Liver (tissue), 9 donors: ENCODE results near the gene HIVEP2. TPM values are rescaled to one million over a fixed set of nuclear protein-coding genes. Genes with fewer than 3 reads are reported as not detected.

Experiments used
- DNase-seq: peaks from one replicate; pipeline ENCODE4 v3.0.0-alpha.2; 2017; ENCODE audit warnings: low spot score
- H3K27ac ChIP-seq, 2 donors: one replicate each; pipeline ENCODE4 v1.7.0; 2013; ENCODE audit warnings: inconsistent platforms in 2 of 2, low read length in 2 of 2, control low read depth in 1 of 2, low read depth in 1 of 2, mild to moderate bottlenecking in 1 of 2
- H3K27me3 ChIP-seq, 4 donors: one replicate each; pipeline versions ENCODE4 v1.6.1 to v1.7.0; 2013; ENCODE audit warnings: low read length in 3 of 4, inconsistent platforms in 1 of 4, mild to moderate bottlenecking in 1 of 4, moderate library complexity in 1 of 4; ENCODE audit not compliant: control insufficient read depth in 4 of 4, insufficient read depth in 4 of 4
- H3K36me3 ChIP-seq, 4 donors: one replicate each; pipeline versions ENCODE4 v1.6.1 to v1.7.0; 2013; ENCODE audit warnings: low read length in 3 of 4, mild to moderate bottlenecking in 3 of 4, low read depth in 1 of 4, moderate library complexity in 1 of 4; ENCODE audit not compliant: control insufficient read depth in 4 of 4, insufficient read depth in 3 of 4
- H3K4me1 ChIP-seq, 4 donors: one replicate each; pipeline versions ENCODE4 v1.6.1 to v1.7.0; 2013; ENCODE audit warnings: low read length in 3 of 4, mild to moderate bottlenecking in 3 of 4, moderate library complexity in 1 of 4; ENCODE audit not compliant: control insufficient read depth in 4 of 4, insufficient read depth in 4 of 4
- H3K4me3 ChIP-seq, 3 donors: one replicate each; pipeline versions ENCODE4 v1.6.1 to v1.7.0; 2013; ENCODE audit warnings: low read length in 3 of 3, control low read depth in 1 of 3, low read depth in 1 of 3, mild to moderate bottlenecking in 1 of 3
- H3K9ac ChIP-seq, 2 donors: one replicate each; pipeline ENCODE4 v1.7.0; 2013; ENCODE audit warnings: low read length in 2 of 2, mild to moderate bottlenecking in 2 of 2, moderate library complexity in 2 of 2, control low read depth in 1 of 2, low read depth in 1 of 2
- H3K9me3 ChIP-seq, 4 donors: one replicate each; pipeline versions ENCODE4 v1.6.1 to v1.7.0; 2013; ENCODE audit warnings: low read length in 3 of 4; ENCODE audit not compliant: control insufficient read depth in 4 of 4
- ATF3 ChIP-seq: IDR thresholded peaks from 2 replicates; pipeline ENCODE4 v1.6.1; 2016; ENCODE audit warnings: antibody characterized with exemption
- EGR1 ChIP-seq, 2 donors: IDR thresholded peaks; 2 replicates each; pipeline ENCODE4 v1.6.1; 2016 to 2018; ENCODE audit warnings: antibody characterized with exemption in 2 of 2, low read depth in 2 of 2
- FOXA1 ChIP-seq: IDR thresholded peaks from 2 replicates; pipeline ENCODE4 v1.6.1; 2016; ENCODE audit warnings: antibody characterized with exemption
- FOXA2 ChIP-seq: IDR thresholded peaks from 2 replicates; pipeline ENCODE4 v1.6.1; 2016; ENCODE audit warnings: antibody characterized with exemption
- GABPA ChIP-seq, 2 donors: IDR thresholded peaks in 1 of 2; conservative IDR thresholded peaks in 1 of 2; 2 replicates each; pipeline ENCODE4 v1.6.1; 2016; ENCODE audit warnings: antibody characterized with exemption in 2 of 2, mild to moderate bottlenecking in 1 of 2, moderate library complexity in 1 of 2
- HNF4A ChIP-seq, 2 donors: conservative IDR thresholded peaks; 2 replicates each; pipeline ENCODE4 v1.6.1; 2016; ENCODE audit warnings: antibody characterized with exemption in 2 of 2, mild to moderate bottlenecking in 2 of 2
- HNF4G ChIP-seq: IDR thresholded peaks from 2 replicates; pipeline ENCODE4 v1.6.1; 2016; ENCODE audit warnings: antibody characterized with exemption
- JUND ChIP-seq, 2 donors: IDR thresholded peaks; 2 replicates each; pipeline ENCODE4 v1.6.1; 2016; ENCODE audit warnings: antibody characterized with exemption in 2 of 2
- NR2F2 ChIP-seq: IDR thresholded peaks from 2 replicates; pipeline ENCODE4 v1.6.1; 2016; ENCODE audit warnings: antibody characterized with exemption
- RAD21 ChIP-seq, 2 donors: IDR thresholded peaks; 2 replicates each; pipeline ENCODE4 v1.6.1; 2016; ENCODE audit warnings: antibody characterized with exemption in 2 of 2, mild to moderate bottlenecking in 2 of 2
- SP1 ChIP-seq: IDR thresholded peaks from 2 replicates; pipeline ENCODE4 v1.6.1; 2018; ENCODE audit warnings: antibody characterized with exemption, mild to moderate bottlenecking
- WGBS: extraction: QIAGEN DNeasy Blood & Tissue Kit; methylation state at CpG from one replicate; pipeline ENCODE4 v1.1.7; 2013; 5-methylcytosine and 5-hydroxymethylcytosine counted together
- polyA plus RNA-seq, 2 donors: library from polyadenylated mRNA; stranded (reverse) in 1 of 2; unstranded in 1 of 2; fragments of 200-250 nt in 1 of 2; fragments of >200 nt in 1 of 2; fragmentation: Nextera tagmentation in 1 of 2; extraction: Ambion mirVana in 1 of 2; gene quantifications; one replicate each; pipeline versions ENCODE4 v1.2.1 to v1.2.3, GENCODE V29; 2013 to 2015
- total RNA-seq, 2 donors: library from RNA; depleted of rRNA; stranded (reverse); fragments of >200 nt; gene quantifications; one replicate each; pipeline ENCODE4 v1.2.3, GENCODE V29; 2014
- TF ChIP-seq, protein P1 (sequence below): IDR thresholded peaks from 2 replicates; pipeline ENCODE4 v1.6.1; 2016; ENCODE audit warnings: antibody characterized with exemption
- TF ChIP-seq, protein P2 (sequence below): IDR thresholded peaks from 2 replicates; pipeline ENCODE4 v1.6.1; 2016; ENCODE audit warnings: antibody characterized with exemption
- donor health status: healthy.
- donor health status: healthy.
- donor health status: healthy.
- donor health status: healthy.
- donor health status: healthy.

The HIVEP2 gene
- total and polyA plus RNA-seq, 4 donors = 0.82 to 6.6 (median 1.3) TPM

DNA sequence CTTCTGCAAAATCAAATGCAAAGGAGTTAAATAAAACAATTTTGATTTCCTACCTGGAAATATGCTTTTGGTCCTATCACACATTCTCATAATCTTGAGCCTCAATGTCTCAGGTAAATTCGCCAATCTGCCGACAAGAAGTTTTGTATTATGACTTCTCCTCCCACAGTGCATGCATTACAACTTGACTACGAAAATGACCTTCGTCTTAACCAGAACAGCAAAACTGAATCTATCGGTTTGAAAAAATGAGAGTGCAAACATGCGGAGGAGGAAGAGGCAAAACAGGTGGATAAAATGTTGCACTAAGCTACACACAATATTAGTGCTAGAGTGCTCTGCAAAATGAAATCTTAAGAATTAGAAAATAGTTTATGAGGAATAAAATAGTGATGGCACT lies 43.4 kb downstream of the HIVEP2 start (continued):
- TF ChIP-seq, protein P1, sequence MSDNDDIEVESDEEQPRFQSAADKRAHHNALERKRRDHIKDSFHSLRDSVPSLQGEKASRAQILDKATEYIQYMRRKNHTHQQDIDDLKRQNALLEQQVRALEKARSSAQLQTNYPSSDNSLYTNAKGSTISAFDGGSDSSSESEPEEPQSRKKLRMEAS = no peak
- TF ChIP-seq, protein P2, sequence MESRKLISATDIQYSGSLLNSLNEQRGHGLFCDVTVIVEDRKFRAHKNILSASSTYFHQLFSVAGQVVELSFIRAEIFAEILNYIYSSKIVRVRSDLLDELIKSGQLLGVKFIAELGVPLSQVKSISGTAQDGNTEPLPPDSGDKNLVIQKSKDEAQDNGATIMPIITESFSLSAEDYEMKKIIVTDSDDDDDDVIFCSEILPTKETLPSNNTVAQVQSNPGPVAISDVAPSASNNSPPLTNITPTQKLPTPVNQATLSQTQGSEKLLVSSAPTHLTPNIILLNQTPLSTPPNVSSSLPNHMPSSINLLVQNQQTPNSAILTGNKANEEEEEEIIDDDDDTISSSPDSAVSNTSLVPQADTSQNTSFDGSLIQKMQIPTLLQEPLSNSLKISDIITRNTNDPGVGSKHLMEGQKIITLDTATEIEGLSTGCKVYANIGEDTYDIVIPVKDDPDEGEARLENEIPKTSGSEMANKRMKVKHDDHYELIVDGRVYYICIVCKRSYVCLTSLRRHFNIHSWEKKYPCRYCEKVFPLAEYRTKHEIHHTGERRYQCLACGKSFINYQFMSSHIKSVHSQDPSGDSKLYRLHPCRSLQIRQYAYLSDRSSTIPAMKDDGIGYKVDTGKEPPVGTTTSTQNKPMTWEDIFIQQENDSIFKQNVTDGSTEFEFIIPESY = no peak
- no peak for TF ChIP-seq SP1

GRCh38 chr6:142900227-142900971 lies 44.6 kb downstream of the HIVEP2 start:
- H3K4me3 ChIP-seq = no peak overlapping the region
- peaks cover 0 to 2% (median 0%) of the 10 kb centered on the region in 4 donors for H3K4me1 ChIP-seq
- no peak for TF ChIP-seq SP1
- TF ChIP-seq, protein P2 = no peak
- TF ChIP-seq HNF4G = no peak
- no peak for TF ChIP-seq GABPA (IDR thresholded peaks at IDR 0.05 in 1 of 2, conservative IDR thresholded peaks at IDR 0.05 in 1 of 2)
- no peak for TF ChIP-seq FOXA2
- WGBS = 90% methylated on average over 10 of the region's 10 CpGs
- DNase-seq = no peak
- H3K9me3 ChIP-seq = no peaks in the 10 kb centered on the region
- no peaks in the 10 kb centered on the region for H3K36me3 ChIP-seq
- no peak overlapping the region for H3K27ac ChIP-seq
- no peak overlapping the region for H3K9ac ChIP-seq
- no peaks in the 10 kb centered on the region for H3K27me3 ChIP-seq

- no peaks in the 10 kb centered on the region for H3K9me3 ChIP-seq
- 93% methylated on average over 6 of the region's 6 CpGs for WGBS
- no peak for DNase-seq
- peaks cover 0 to 2% (median 0%) of the 10 kb centered on the region in 4 donors for H3K4me1 ChIP-seq
- no peaks in the 10 kb centered on the region for H3K36me3 ChIP-seq
- TF ChIP-seq ATF3 (no peak), SP1 (no peak), EGR1 (IDR thresholded peaks at IDR 0.05; ENCODE audit: low read depth in 2 of 2) (no peak), FOXA1 (no peak), GABPA (IDR thresholded peaks at IDR 0.05 in 1 of 2, conservative IDR thresholded peaks at IDR 0.05 in 1 of 2) (no peak), RAD21 (IDR thresholded peaks at IDR 0.05) (no peak), HNF4A (conservative IDR thresholded peaks at IDR 0.05) (no peak), NR2F2 (no peak), FOXA2 (no peak), JUND (IDR thresholded peaks at IDR 0.05) (no peak)
- TF ChIP-seq, protein P2 = no peak
- no peak overlapping the region for H3K27ac ChIP-seq
- no peak overlapping the region for H3K9ac ChIP-seq
- H3K4me3 ChIP-seq = no peak overlapping the region
- H3K27me3 ChIP-seq = no peaks in the 10 kb centered on the region
Measured at GRCh38 chr6:142898927-142899895, 45.8 kb downstream of the HIVEP2 start.
